ENCODE data around the gene KCNH5.

DNA sequence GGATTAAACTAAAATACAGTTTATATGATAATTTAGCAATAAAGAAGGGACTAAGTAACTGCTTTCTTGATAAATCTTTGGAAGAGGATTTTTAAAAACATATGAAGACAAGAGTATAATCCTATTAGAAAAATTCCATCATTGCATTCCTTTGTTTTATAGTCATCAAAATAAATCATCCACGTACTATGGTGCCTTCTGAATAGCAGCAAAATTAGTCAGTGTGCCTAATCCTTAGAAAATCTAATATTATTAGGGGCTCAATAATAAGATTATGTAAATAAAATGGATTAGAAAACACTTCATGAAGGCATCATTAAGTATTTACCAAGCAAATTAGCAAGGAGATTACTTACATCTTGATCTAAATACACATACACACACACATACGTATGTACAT is 102.1 kb downstream of the KCNH5 start:
- TF ChIP-seq, protein P1, sequence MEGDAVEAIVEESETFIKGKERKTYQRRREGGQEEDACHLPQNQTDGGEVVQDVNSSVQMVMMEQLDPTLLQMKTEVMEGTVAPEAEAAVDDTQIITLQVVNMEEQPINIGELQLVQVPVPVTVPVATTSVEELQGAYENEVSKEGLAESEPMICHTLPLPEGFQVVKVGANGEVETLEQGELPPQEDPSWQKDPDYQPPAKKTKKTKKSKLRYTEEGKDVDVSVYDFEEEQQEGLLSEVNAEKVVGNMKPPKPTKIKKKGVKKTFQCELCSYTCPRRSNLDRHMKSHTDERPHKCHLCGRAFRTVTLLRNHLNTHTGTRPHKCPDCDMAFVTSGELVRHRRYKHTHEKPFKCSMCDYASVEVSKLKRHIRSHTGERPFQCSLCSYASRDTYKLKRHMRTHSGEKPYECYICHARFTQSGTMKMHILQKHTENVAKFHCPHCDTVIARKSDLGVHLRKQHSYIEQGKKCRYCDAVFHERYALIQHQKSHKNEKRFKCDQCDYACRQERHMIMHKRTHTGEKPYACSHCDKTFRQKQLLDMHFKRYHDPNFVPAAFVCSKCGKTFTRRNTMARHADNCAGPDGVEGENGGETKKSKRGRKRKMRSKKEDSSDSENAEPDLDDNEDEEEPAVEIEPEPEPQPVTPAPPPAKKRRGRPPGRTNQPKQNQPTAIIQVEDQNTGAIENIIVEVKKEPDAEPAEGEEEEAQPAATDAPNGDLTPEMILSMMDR (conservative IDR thresholded peaks at IDR 0.05 in 1 of 2, IDR thresholded peaks at IDR 0.05 in 1 of 2; ENCODE audit: low read depth in 1 of 2, low read length in 2 of 2), result no peak
- TF ChIP-seq EZH2 (IDR thresholded peaks at IDR 0.05; ENCODE audit: low read length, missing control alignments), result no peak

All from fibroblast of lung (primary cell).